GDM1 (cell line): Measurements from ENCODE around the gene SPPL2C.

Experiments used
- DNase-seq: peaks from one replicate; lab custom pipeline; 2025; lab: John Stamatoyannopoulos, UW

SPPL2C gene

GRCh38 chr17:45844695-45845375, at the start of gene SPPL2C:
SPPL2C (plus strand) TSS chr17:45844881; CDS start chr17:45844907, 26 bp downstream.
- no peak for DNase-seq

- DNase-seq, result no peak
Measured at GRCh38 chr17:45800816-45801215, 43.9 kb upstream of the SPPL2C start.

GRCh38 chr17:45801421-45801820, 43.3 kb upstream of the SPPL2C start:
- DNase-seq, result no peak

GRCh38 chr17:45808845-45809244, 35.8 kb upstream of the SPPL2C start:
- no peak for DNase-seq

GRCh38 chr17:45809499-45809898, 35.2 kb upstream of the SPPL2C start:
- no peak for DNase-seq

- no peak for DNase-seq
Measured at GRCh38 chr17:45812102-45812501, 32.6 kb upstream of the SPPL2C start.

GRCh38 chr17:45813048-45813725, 31.5 kb upstream of the SPPL2C start:
- no peak for DNase-seq

- DNase-seq, result no peak
Measured at GRCh38 chr17:45814622-45815606, 29.8 kb upstream of the SPPL2C start.

- DNase-seq, result no peak
Measured at GRCh38 chr17:45815752-45816151, 28.9 kb upstream of the SPPL2C start.

GRCh38 chr17:45818041-45818440, 26.6 kb upstream of the SPPL2C start:
- no peak for DNase-seq

GRCh38 chr17:45818699-45819098, 26.0 kb upstream of the SPPL2C start:
- no peak for DNase-seq

GRCh38 chr17:45819632-45820031, 25.0 kb upstream of the SPPL2C start:
- DNase-seq, result no peak

GRCh38 chr17:45820052-45820780, 24.5 kb upstream of the SPPL2C start:
- no peak for DNase-seq

- no peak for DNase-seq
Measured at GRCh38 chr17:45821147-45821546, 23.5 kb upstream of the SPPL2C start.

- no peak for DNase-seq
Measured at GRCh38 chr17:45823598-45823997, 21.1 kb upstream of the SPPL2C start.

GRCh38 chr17:45824475-45824874, 20.2 kb upstream of the SPPL2C start:
- no peak for DNase-seq

- DNase-seq, result no peak
Measured at GRCh38 chr17:45824901-45825492, 19.7 kb upstream of the SPPL2C start.

- DNase-seq, result no peak
Measured at GRCh38 chr17:45825792-45826191, 18.9 kb upstream of the SPPL2C start.

GRCh38 chr17:45826919-45827588, 17.6 kb upstream of the SPPL2C start:
- DNase-seq, result no peak

- no peak for DNase-seq
Measured at GRCh38 chr17:45828171-45828570, 16.5 kb upstream of the SPPL2C start.

GRCh38 chr17:45828582-45829133, 16.0 kb upstream of the SPPL2C start:
- no peak for DNase-seq
